Vagina (tissue), 2 donors: ENCODE data around the gene KIF19.

ENCODE experiments used
- POLR2A ChIP-seq, 2 donors: fragments of 450-650 bp; IDR thresholded peaks; one replicate each; pipeline ENCODE4 v1.6.1; 2017; ENCODE audit warnings: antibody characterized with exemption in 2 of 2, mild to moderate bottlenecking in 2 of 2, moderate library complexity in 2 of 2
- POLR2AphosphoS5 ChIP-seq, 2 donors: sonication (generic); formaldehyde crosslinking; IDR thresholded peaks; one replicate each; pipeline ENCODE4 v1.9.0; 2017; ENCODE audit warnings: antibody characterized with exemption in 2 of 2, mild to moderate bottlenecking in 2 of 2, low read depth in 1 of 2; ENCODE audit not compliant: insufficient read depth in 1 of 2
- TF ChIP-seq, protein P1 (sequence below), 3 experiments: fragments of 450-650 bp in 2 of 3; fragments of 200-600 bp in 1 of 3; sonication (generic) in 1 of 3; IDR thresholded peaks; one replicate each; pipeline ENCODE4 v1.5.1; 2017 to 2019; ENCODE audit warnings: antibody characterized with exemption in 3 of 3, mild to moderate bottlenecking in 2 of 3, moderate library complexity in 2 of 3

GRCh38 chr17:74303305-74303704, 22.7 kb upstream of the KIF19 start:
- TF ChIP-seq, protein P1, sequence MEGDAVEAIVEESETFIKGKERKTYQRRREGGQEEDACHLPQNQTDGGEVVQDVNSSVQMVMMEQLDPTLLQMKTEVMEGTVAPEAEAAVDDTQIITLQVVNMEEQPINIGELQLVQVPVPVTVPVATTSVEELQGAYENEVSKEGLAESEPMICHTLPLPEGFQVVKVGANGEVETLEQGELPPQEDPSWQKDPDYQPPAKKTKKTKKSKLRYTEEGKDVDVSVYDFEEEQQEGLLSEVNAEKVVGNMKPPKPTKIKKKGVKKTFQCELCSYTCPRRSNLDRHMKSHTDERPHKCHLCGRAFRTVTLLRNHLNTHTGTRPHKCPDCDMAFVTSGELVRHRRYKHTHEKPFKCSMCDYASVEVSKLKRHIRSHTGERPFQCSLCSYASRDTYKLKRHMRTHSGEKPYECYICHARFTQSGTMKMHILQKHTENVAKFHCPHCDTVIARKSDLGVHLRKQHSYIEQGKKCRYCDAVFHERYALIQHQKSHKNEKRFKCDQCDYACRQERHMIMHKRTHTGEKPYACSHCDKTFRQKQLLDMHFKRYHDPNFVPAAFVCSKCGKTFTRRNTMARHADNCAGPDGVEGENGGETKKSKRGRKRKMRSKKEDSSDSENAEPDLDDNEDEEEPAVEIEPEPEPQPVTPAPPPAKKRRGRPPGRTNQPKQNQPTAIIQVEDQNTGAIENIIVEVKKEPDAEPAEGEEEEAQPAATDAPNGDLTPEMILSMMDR (IDR thresholded peaks at IDR 0.05): no peak
- no peak for TF ChIP-seq POLR2AphosphoS5 (IDR thresholded peaks at IDR 0.05; ENCODE audit: insufficient read depth in 1 of 2, low read depth in 1 of 2)
- TF ChIP-seq POLR2A (IDR thresholded peaks at IDR 0.05): no peak
